Activated CD4-positive, alpha-beta T cell treated with anti-CD3 and anti-CD28 coated beads, Interleukin-2, Interleukin-4, amounts not matched to agents 100 ng/mL and 50 ng/mL, durations not matched to agents 16 hours and 8 hours (primary cell): ENCODE results near the gene CLCN2.

Source experiments
- DNase-seq: peaks from one replicate; pipeline ENCODE4 v3.0.0-alpha.2; 2020; ENCODE audit warnings: low spot score

Gene CLCN2

GRCh38 chr3:184296616-184297015, 64.8 kb downstream of the CLCN2 start:
- no peak for DNase-seq
